ENCODE results near the gene HPSE2.

DNA sequence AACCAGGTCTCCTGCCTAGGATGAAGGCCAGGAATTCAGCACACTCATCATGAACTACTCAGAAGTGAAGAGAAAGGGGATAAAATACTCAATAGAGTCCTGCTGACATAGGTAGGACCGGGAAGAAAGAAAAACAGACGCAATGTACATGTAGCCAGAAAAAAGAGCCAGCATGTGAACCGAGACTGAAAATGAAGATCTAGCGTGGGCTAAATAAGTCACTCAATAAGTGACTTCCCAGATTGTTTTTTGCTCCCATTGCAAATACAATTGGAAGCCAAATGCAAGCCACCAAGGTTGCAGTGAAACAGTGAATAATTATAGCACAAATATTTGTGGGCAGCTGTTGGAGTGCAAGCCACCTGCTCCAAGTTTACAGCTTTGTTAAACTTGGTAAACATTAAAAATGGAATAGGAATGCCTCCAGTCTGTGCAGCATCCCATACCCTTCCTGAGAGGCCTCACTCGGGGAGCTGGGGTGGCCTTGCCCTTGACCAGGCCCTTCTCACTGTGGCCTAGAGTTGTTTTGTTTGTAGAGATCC, 754.2 kb downstream of the HPSE2 start:
- TF ChIP-seq, protein P1, sequence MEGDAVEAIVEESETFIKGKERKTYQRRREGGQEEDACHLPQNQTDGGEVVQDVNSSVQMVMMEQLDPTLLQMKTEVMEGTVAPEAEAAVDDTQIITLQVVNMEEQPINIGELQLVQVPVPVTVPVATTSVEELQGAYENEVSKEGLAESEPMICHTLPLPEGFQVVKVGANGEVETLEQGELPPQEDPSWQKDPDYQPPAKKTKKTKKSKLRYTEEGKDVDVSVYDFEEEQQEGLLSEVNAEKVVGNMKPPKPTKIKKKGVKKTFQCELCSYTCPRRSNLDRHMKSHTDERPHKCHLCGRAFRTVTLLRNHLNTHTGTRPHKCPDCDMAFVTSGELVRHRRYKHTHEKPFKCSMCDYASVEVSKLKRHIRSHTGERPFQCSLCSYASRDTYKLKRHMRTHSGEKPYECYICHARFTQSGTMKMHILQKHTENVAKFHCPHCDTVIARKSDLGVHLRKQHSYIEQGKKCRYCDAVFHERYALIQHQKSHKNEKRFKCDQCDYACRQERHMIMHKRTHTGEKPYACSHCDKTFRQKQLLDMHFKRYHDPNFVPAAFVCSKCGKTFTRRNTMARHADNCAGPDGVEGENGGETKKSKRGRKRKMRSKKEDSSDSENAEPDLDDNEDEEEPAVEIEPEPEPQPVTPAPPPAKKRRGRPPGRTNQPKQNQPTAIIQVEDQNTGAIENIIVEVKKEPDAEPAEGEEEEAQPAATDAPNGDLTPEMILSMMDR (IDR thresholded peaks at IDR 0.05; ENCODE audit: control extremely low read depth in 1 of 3, insufficient read depth in 1 of 3, low read depth in 1 of 3, low read length in 3 of 3), result no peak
- no peak for TF ChIP-seq RAD21 (IDR thresholded peaks at IDR 0.05 in 1 of 2, conservative IDR thresholded peaks at IDR 0.05 in 1 of 2; ENCODE audit: low read depth in 2 of 2, low read length in 2 of 2)
- no peak for TF ChIP-seq JUND (IDR thresholded peaks at IDR 0.05; ENCODE audit: low read length)
- TF ChIP-seq, protein P2, sequence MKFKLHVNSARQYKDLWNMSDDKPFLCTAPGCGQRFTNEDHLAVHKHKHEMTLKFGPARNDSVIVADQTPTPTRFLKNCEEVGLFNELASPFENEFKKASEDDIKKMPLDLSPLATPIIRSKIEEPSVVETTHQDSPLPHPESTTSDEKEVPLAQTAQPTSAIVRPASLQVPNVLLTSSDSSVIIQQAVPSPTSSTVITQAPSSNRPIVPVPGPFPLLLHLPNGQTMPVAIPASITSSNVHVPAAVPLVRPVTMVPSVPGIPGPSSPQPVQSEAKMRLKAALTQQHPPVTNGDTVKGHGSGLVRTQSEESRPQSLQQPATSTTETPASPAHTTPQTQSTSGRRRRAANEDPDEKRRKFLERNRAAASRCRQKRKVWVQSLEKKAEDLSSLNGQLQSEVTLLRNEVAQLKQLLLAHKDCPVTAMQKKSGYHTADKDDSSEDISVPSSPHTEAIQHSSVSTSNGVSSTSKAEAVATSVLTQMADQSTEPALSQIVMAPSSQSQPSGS (IDR thresholded peaks at IDR 0.05; ENCODE audit: low read length), result no peak
- no peak for TF ChIP-seq NANOG (IDR thresholded peaks at IDR 0.05; ENCODE audit: insufficient read depth, low read depth, low read length, poor library complexity, severe bottlenecking)
- no peak for TF ChIP-seq EZH2 (IDR thresholded peaks at IDR 0.05; ENCODE audit: low read depth, low read length, severe bottlenecking)
- no peak for TF ChIP-seq JUN (IDR thresholded peaks at IDR 0.05; ENCODE audit: low read depth, low read length)
- no peak for TF ChIP-seq EP300 (IDR thresholded peaks at IDR 0.05; ENCODE audit: borderline replicate concordance in 1 of 2, low read depth in 2 of 2, low read length in 2 of 2)
- TF ChIP-seq POU5F1 (IDR thresholded peaks at IDR 0.05; ENCODE audit: low read depth, low read length), result no peak

Measured in H1 (cell line).